B cell (primary cell): ENCODE results near the gene AOC2.

Experiments
- EZH2 ChIP-seq: IDR thresholded peaks from 2 replicates; pipeline ENCODE4 v1.6.1; 2012; ENCODE audit warnings: borderline replicate concordance, low read depth, mild to moderate bottlenecking, moderate library complexity, low read length; ENCODE audit not compliant: insufficient read depth, poor library complexity, severe bottlenecking
- TF ChIP-seq, protein P1 (sequence below): fragments of 200-600 bp; IDR thresholded peaks from one replicate; pipeline ENCODE4 v1.8.0; 2022; ENCODE audit warnings: antibody characterized with exemption, mild to moderate bottlenecking

DNA sequence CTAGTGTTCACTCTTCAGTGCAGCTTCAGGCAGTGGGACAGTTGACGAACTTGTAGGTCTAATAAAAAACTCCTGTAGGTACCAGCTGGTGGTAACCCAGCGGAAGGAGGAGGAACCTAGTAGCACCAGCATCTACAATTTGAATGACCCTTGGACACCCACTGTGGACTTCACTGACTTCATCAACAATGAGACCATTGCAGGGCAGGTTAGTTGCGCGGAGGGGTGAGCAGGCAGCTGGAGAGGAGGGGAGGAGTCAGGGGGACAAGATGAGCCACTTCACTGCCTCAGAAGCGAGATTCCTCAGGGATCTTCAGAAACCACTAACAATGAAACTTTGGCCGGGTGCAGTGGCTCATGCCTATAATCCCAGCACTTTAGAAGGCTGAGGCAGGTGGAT is 28.9 kb downstream of the AOC2 start:
- TF ChIP-seq, protein P1, sequence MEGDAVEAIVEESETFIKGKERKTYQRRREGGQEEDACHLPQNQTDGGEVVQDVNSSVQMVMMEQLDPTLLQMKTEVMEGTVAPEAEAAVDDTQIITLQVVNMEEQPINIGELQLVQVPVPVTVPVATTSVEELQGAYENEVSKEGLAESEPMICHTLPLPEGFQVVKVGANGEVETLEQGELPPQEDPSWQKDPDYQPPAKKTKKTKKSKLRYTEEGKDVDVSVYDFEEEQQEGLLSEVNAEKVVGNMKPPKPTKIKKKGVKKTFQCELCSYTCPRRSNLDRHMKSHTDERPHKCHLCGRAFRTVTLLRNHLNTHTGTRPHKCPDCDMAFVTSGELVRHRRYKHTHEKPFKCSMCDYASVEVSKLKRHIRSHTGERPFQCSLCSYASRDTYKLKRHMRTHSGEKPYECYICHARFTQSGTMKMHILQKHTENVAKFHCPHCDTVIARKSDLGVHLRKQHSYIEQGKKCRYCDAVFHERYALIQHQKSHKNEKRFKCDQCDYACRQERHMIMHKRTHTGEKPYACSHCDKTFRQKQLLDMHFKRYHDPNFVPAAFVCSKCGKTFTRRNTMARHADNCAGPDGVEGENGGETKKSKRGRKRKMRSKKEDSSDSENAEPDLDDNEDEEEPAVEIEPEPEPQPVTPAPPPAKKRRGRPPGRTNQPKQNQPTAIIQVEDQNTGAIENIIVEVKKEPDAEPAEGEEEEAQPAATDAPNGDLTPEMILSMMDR = no peak
- no peak for TF ChIP-seq EZH2
